ENCODE measurements around the gene PECR. TPM values are rescaled to one million over a fixed set of nuclear protein-coding genes. Genes with fewer than 3 reads are reported as not detected.

The PECR gene
- total RNA-seq, 1 experiment from 2014 or later = 15.3 TPM

- Histone ChIP-seq H2BK20ac (ENCODE audit: low read depth, low read length, poor library complexity, severe bottlenecking) (no peak overlapping the region), H3K9me3 (ENCODE audit: control insufficient read depth, low read depth, low read length) (no peaks in the 10 kb centered on the region), H2AFZ (ENCODE audit: low read length) (no peak overlapping the region), H3K9ac (ENCODE audit: extremely low read depth, insufficient read length, low read length) (no peak overlapping the region), H3T11ph (ENCODE audit: low read length) (no peak overlapping the region), H3K4me1 (ENCODE audit: insufficient read depth, low read length) (no peaks in the 10 kb centered on the region), H2AK5ac (ENCODE audit: insufficient read length, low read length) (no peak overlapping the region), H3K23ac (ENCODE audit: insufficient read length, low read depth, low read length) (no peak overlapping the region), H3K79me2 (ENCODE audit: insufficient read depth, low read length) (no peaks in the 10 kb centered on the region; the same call in none of the 2 replicates), H3K18ac (ENCODE audit: insufficient read length, low read depth, low read length) (no peak overlapping the region), H3K27me3 (ENCODE audit: insufficient read depth, low read length) (no peaks in the 10 kb centered on the region), H3K4me2 (ENCODE audit: insufficient read depth, insufficient read length, low read length) (no peak overlapping the region), H3K14ac (ENCODE audit: insufficient read depth, low read length) (no peak overlapping the region), H2BK12ac (ENCODE audit: insufficient read length, low read depth, low read length) (no peak overlapping the region), H3K23me2 (ENCODE audit: insufficient read length, low read depth, low read length, poor library complexity, severe bottlenecking) (no peaks in the 10 kb centered on the region), H2BK15ac (ENCODE audit: low read depth, low read length) (no peak overlapping the region), H3K27ac (ENCODE audit: insufficient read length, low read depth, low read length) (no peak overlapping the region), H3K4ac (ENCODE audit: low read depth, low read length) (no peak overlapping the region), H4K20me1 (ENCODE audit: control insufficient read depth, insufficient read depth, insufficient read length) (no peaks in the 10 kb centered on the region), H4K8ac (replicated peaks; ENCODE audit: insufficient read length, low read depth, low read length) (no peak overlapping the region), H3K79me1 (ENCODE audit: insufficient read depth, low read depth, low read length, poor library complexity, severe bottlenecking) (peaks cover 7% of the 10 kb centered on the region), H4K5ac (ENCODE audit: insufficient read length, low read depth, low read length) (no peak overlapping the region), H2BK5ac (ENCODE audit: insufficient read length, low read length) (no peak overlapping the region), H3K56ac (ENCODE audit: insufficient read length, low read depth, low read length) (no peak overlapping the region), H4K91ac (ENCODE audit: insufficient read length, low read depth, low read length) (no peak overlapping the region), H2BK120ac (ENCODE audit: low read depth, low read length, poor library complexity, severe bottlenecking) (no peak overlapping the region)
- H3K27ac Mint-ChIP-seq = peak overlapping the region in 1 of 3 experiments; percentile 40; a peak in 1 of 7 replicates
- WGBS (ENCODE audit: extremely low coverage, insufficient read length, low lambda C conversion rate) = no CpG with 5 or more reads among the region's 5 CpGs
- DNase-seq = no peak
- no peak for TF ChIP-seq CTCF (conservative IDR thresholded peaks at IDR 0.05)
- no peaks in the 10 kb centered on the region for H3K9me3 Mint-ChIP-seq
- H3K4me1 Mint-ChIP-seq = no peaks in the 10 kb centered on the region
- H3K36me3 Mint-ChIP-seq (ENCODE audit: insufficient read depth in 1 of 3, low read depth in 3 of 3) = peaks cover 61 to 94% (median 86%) of the 10 kb centered on the region in 3 experiments; a peak in 6 of 7 replicates
- H3K4me3 Mint-ChIP-seq = no peak overlapping the region
- no peaks in the 10 kb centered on the region for H3K27me3 Mint-ChIP-seq (ENCODE audit: low read depth)
These were observed 45.3 kb upstream of the PECR start for GRCh38 chr2:216126943-216127342.

Measured in H9 (cell line).